Astrocyte of the cerebellum (primary cell): ENCODE measurements around the gene FRMD4A.
A peak's percentile ranks its signal among the peaks of the same experiment; 100 is the strongest.

Experiments used
- DNase-seq: peaks from one replicate; pipeline ENCODE4 v3.0.0-alpha.2; 2011; ENCODE audit warnings: low read depth
- H3K4me3 ChIP-seq: 2 replicates; pipeline ENCODE4 v1.5.1; 2011; ENCODE audit warnings: mild to moderate bottlenecking, low read depth, low read length, moderate library complexity
- in situ Hi-C: cut with HindIII; loops from 2 replicates; pipeline ENCODE4 v1.10.0; 2017; ENCODE audit warnings: low sequenced_read_pairs
- TF ChIP-seq, protein P1 (sequence below): IDR thresholded peaks from 2 replicates; pipeline ENCODE4 v1.5.1; 2012; ENCODE audit warnings: low read length, low read depth, moderate library complexity, mild to moderate bottlenecking; ENCODE audit errors: missing control alignments

The FRMD4A gene

DNA sequence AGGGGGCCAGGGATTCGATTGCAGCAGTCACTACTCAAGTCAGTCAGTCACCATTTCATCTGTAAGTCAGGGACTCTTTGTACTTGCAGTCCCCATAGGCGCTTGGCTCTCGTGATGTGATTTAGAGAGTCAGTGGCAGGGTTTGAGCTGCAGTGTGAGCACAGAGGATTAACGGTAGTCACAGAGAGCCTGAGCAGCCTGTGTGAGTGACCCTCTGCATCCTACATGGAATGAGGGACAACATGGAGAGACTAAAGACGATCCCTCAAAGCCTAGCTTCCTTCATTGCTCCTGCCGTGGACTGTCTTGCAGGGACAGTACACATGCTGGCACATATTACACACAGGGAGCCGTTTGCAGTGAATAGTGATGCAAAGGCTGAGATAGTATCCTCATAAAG is 687.7 kb downstream of the FRMD4A start:
- DNase-seq, result no peak
- no peak overlapping the region for H3K4me3 ChIP-seq
- TF ChIP-seq, protein P1, sequence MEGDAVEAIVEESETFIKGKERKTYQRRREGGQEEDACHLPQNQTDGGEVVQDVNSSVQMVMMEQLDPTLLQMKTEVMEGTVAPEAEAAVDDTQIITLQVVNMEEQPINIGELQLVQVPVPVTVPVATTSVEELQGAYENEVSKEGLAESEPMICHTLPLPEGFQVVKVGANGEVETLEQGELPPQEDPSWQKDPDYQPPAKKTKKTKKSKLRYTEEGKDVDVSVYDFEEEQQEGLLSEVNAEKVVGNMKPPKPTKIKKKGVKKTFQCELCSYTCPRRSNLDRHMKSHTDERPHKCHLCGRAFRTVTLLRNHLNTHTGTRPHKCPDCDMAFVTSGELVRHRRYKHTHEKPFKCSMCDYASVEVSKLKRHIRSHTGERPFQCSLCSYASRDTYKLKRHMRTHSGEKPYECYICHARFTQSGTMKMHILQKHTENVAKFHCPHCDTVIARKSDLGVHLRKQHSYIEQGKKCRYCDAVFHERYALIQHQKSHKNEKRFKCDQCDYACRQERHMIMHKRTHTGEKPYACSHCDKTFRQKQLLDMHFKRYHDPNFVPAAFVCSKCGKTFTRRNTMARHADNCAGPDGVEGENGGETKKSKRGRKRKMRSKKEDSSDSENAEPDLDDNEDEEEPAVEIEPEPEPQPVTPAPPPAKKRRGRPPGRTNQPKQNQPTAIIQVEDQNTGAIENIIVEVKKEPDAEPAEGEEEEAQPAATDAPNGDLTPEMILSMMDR, result no peak
- in situ Hi-C loops, result no loop called here

DNA sequence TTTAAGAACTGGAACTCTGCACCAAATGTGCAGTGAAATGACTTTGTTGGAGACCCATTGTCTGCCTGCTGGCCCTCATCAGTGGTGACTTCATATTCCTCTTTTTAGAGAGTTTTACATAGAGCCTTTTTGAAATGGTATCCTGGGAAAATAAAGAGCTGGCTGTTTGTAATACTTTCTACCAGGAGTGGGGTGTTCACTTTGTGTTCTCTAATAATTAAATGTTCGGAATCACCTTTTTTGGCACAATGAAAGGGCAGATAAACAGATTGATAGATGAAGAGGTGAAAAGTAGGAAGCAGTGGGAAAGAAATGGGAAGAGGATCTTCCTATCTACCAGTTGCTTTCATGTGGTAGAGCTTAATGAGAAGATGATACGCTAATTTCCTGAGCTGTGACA is 688.4 kb downstream of the FRMD4A start:
- TF ChIP-seq, protein P1, result no peak
- in situ Hi-C loops, result no loop called here

DNA sequence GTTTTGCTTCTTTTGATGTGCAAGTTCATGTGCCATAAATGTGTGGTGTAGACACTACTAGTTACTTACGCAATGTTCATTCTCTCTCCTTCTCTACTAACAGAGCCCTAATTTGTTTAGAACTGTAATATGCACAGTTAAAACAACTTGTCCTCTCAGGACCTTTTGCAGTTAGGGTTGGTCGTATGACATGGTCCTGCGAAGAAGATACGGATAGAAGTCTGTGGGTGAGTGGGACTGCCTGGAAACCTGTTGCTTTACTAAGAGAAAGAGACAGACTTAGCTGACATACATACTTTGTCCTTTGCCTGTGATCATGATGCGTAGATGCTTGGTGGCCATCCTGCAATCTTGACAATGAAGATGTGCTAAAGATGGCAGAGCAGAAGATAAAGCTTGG is 692.8 kb downstream of the FRMD4A start:
- in situ Hi-C loops, result no loop called here
- no peak overlapping the region for H3K4me3 ChIP-seq
- no peak for DNase-seq
- TF ChIP-seq, protein P1, result no peak

More for the DNA sequence above, 688.4 kb downstream of the FRMD4A start:
- no peak overlapping the region for H3K4me3 ChIP-seq
- no peak for DNase-seq

DNA sequence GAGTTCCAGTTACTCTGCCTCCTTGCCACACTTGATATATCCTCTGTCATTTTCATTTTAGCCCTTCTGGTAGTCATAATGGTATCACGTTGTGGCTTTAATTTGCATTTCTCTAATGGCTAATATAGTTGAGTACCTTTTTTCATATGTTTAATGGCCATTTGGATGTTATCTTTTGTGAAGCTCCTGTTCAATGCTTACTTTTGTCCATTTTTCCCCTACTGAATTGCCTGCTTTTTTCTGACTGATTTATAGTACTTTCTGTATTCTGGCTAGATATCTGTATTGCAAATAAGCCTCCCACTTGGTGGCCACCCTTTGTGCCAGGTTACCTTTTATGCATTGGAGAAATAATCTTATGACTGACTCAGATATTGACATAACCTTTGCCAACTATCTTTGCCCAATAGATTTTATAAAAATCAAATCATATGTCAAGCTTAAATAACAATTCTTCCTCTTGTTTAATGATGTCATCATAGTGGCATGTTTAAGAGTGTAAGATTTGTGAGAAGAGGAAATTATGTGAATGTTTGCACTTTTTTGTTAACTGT is 693.3 kb downstream of the FRMD4A start:
- in situ Hi-C loops, result no loop called here
- H3K4me3 ChIP-seq, result no peak overlapping the region
- no peak for DNase-seq
- TF ChIP-seq, protein P1, result no peak

DNA sequence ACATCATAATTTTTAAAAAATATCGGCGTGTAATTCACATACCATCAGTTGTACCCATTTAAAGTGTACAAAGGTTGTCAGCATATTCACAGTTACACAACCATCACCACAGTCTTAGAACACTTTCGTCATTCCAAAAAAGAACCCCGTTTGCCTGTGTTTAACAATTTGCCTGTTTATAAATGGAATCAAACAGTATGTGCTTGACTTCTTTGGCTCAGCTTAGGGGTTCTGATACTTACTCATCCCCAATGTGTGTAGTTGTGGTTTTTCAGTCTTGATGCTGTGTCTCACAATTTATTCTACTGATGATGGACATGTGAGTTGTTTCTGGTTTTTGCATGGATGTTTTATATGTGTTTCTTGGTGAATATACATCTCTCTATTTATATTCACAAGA is 693.9 kb downstream of the FRMD4A start:
- no peak for DNase-seq
- in situ Hi-C loops, result no loop called here
- TF ChIP-seq, protein P1, result no peak
- no peak overlapping the region for H3K4me3 ChIP-seq

DNA sequence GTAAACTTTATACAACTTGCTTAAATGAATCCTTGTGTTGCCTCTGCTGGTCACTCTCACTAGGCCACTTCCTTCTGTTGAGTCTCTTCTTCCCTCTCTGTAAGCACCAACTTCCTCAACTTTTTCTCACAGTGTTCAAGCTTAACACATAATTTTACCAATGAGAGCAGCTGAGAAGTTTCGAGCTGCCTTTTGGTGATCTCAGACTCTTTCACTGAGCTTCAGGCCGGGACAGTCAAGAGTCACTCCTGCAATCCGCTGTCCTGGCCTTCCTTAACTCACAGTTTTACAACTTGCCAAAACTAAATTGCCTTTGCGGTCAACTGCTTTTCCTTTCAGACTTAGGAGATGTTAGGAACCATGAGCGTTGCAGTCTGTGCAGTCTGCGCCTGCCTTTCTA is 696.5 kb downstream of the FRMD4A start:
- TF ChIP-seq, protein P1, result no peak
- in situ Hi-C loops, result no loop called here
- H3K4me3 ChIP-seq, result no peak overlapping the region
- no peak for DNase-seq

DNA sequence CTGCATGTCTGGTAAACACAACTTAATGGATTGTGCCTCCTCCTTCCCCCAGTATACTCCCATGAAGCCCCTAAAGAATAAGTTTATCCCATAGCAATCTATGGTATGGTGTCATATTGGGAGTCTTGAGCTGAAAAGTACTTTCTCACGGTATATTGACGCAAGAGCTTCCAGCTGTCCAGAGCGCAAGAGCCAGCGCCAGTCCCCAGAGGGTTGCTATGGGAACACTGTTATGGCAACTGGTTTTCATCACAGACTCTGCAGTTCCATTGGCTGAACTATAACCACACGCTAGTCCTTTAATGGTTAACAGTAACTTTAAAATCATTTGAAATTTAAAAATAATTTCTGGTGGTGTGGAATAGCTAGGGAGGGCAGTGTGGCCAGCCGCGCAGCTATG is 697.0 kb downstream of the FRMD4A start:
- TF ChIP-seq, protein P1, result no peak
- DNase-seq, result peak; percentile 38
- H3K4me3 ChIP-seq, result no peak overlapping the region
- in situ Hi-C loops, result no loop called here
